SK-N-MC (cell line): ENCODE data around the gene SH3PXD2A.

Experiments
- EZH2 ChIP-seq: fragments of 200-600 bp; sonication (generic); IDR thresholded peaks from one replicate; pipeline ENCODE4 v1.6.1; 2017; ENCODE audit warnings: antibody characterized with exemption
- POLR2AphosphoS5 ChIP-seq: IDR thresholded peaks from 2 replicates; pipeline ENCODE4 v1.6.1; 2012; ENCODE audit warnings: mild to moderate bottlenecking, low read depth, low read length, borderline replicate concordance

- TF ChIP-seq EZH2 (no peak), POLR2AphosphoS5 (no peak)
These were observed 105.6 kb downstream of the SH3PXD2A start for GRCh38 chr10:103749779-103750178.
